Kidney (tissue), 14 donors: ENCODE data around the gene CALN1. TPM values are rescaled to one million over a fixed set of nuclear protein-coding genes. Genes with fewer than 3 reads are reported as not detected.

Experiments used
- DNase-seq, 5 donors: peaks; one replicate each; pipeline ENCODE4 v3.0.0-alpha.2; 2013 to 2020
- FAIRE-seq: peaks from 2 replicates; lab custom pipeline; 2012; peaks lifted over from hg19 to GRCh38; lab: Jason Lieb, UNC
- H3K27ac ChIP-seq, 2 donors: one replicate each; pipeline ENCODE4 v1.7.0; 2013; ENCODE audit warnings: low read depth in 2 of 2, low read length in 2 of 2, inconsistent platforms in 1 of 2
- H3K27me3 ChIP-seq: one replicate; pipeline ENCODE4 v1.7.1; 2013; ENCODE audit warnings: low read length, inconsistent platforms; ENCODE audit not compliant: control insufficient read depth, insufficient read depth
- H3K36me3 ChIP-seq, 3 donors: one replicate each; pipeline versions ENCODE4 v1.7.0 to v1.7.1; 2013; ENCODE audit warnings: low read length in 3 of 3, control low read depth in 1 of 3, inconsistent platforms in 1 of 3; ENCODE audit not compliant: insufficient read depth in 3 of 3, control insufficient read depth in 2 of 3
- H3K4me1 ChIP-seq, 3 donors: one replicate each; pipeline versions ENCODE4 v1.7.0 to v1.7.1; 2013; ENCODE audit warnings: low read length in 3 of 3, inconsistent platforms in 1 of 3, low read depth in 1 of 3; ENCODE audit not compliant: control insufficient read depth in 2 of 3, insufficient read depth in 2 of 3
- H3K4me3 ChIP-seq, 3 donors: one replicate each; pipeline versions ENCODE4 v1.7.0 to v1.8.1; 2013; ENCODE audit warnings: low read length in 3 of 3, control low read depth in 1 of 3, inconsistent platforms in 1 of 3
- H3K9ac ChIP-seq, 3 donors: one replicate each; pipeline versions ENCODE4 v1.7.0 to v1.7.1; 2013; ENCODE audit warnings: low read length in 3 of 3, control low read depth in 1 of 3, inconsistent platforms in 1 of 3
- H3K9me3 ChIP-seq, 3 donors: one replicate each; pipeline versions ENCODE4 v1.7.0 to v1.7.1; 2013; ENCODE audit warnings: low read length in 3 of 3, control low read depth in 1 of 3, inconsistent platforms in 1 of 3; ENCODE audit not compliant: control insufficient read depth in 2 of 3, insufficient read depth in 1 of 3
- CTCF ChIP-seq: IDR thresholded peaks from 3 replicates; pipeline ENCODE4 v1.5.1; 2012; ENCODE audit warnings: mild to moderate bottlenecking, moderate library complexity, borderline replicate concordance; ENCODE audit not compliant: insufficient read depth; ENCODE audit errors: extremely low read depth
- intact Hi-C: fragments of 100-400 bp; cut with DNase I; formaldehyde crosslinking; loops from one replicate; pipeline ENCODE4 v1.11.1; 2022
- polyA plus RNA-seq: library from polyadenylated mRNA; stranded (reverse); fragments of 350-450 nt; fragmentation: Illumina TruSeq; extraction: RNeasy Lipid Tissue Mini Kit (QIAGEN cat#74804); gene quantifications from one replicate; pipeline ENCODE4 v1.2.3, GENCODE V29; 2014; ENCODE audit warnings: low read depth, low replicate concordance; ENCODE audit not compliant: insufficient read depth
- total RNA-seq: library from RNA; stranded (reverse); fragmentation: NEBNext Ultra II Directional; extraction: Animal tissue kit (Norgen Biotek cat#: 25700); gene quantifications from one replicate; pipeline ENCODE4 v1.2.1, GENCODE V29; 2021
- donor health status: control.
- donor health status: control.
- donor health status: control.
- donor health status: control.
- donor health status: control.
- donor health status: DM: yes; HTN: yes; CAD: no.
- donor health status: Normal renal cell carcinoma (clear cell type).

The CALN1 gene
- total and polyA plus RNA-seq, 2 donors from 2014 or later, result not detected

DNA sequence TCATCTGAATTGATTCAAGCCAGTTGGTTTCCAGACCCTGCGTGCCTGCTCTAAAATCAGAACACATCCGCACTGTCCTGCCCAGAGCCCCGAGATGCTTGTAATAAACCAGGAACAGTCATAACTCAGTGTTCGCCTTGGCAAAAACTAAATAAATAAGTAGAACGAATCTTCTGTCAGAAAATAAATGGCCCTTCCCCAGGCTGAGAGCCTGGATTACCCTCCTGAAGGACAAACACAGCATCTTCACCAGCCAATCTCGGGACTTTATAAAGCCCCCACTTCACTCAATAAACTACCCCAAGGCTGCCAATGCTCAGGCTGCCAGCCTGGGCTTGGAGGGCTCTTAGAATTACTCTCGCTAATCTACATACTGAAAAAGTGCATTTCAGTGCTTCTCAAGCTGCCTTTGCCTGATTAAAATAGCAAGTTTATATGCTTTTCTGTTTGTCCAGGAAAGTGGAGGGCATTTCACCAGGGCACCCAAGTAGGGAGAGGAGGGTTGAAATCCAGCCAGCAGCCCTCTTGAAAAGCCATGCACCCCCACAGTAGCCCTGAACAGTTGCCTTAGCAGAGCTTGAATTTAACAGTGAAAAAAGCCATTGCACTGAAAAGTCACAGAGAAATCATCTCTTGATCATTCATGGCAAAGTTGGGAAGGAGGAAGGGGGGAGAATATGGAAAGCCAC is 136.6 kb downstream of the CALN1 start:
- no peak for TF ChIP-seq CTCF

GRCh38 chr7:72272479-72272878 is 139.7 kb downstream of the CALN1 start:
- intact Hi-C loops, result no loop called here

More for the DNA sequence above, 136.6 kb downstream of the CALN1 start:
- no peaks in the 10 kb centered on the region for H3K27me3 ChIP-seq
- no peak overlapping the region for H3K4me3 ChIP-seq
- no peak overlapping the region for H3K9ac ChIP-seq
- no peak overlapping the region for H3K27ac ChIP-seq
- H3K9me3 ChIP-seq, result peaks cover 0 to 8% (median 4%) of the 10 kb centered on the region in 3 donors
- no peaks in the 10 kb centered on the region for H3K4me1 ChIP-seq
- intact Hi-C loops, result no loop called here
- H3K36me3 ChIP-seq, result no peaks in the 10 kb centered on the region
- no peak for FAIRE-seq
- no peak for DNase-seq

GRCh38 chr7:72268796-72269195 is 143.3 kb downstream of the CALN1 start:
- DNase-seq (no peak), FAIRE-seq (no peak)
- H3K27me3 ChIP-seq, result no peaks in the 10 kb centered on the region
- H3K9me3 ChIP-seq, result peaks cover 0 to 2% (median 2%) of the 10 kb centered on the region in 3 donors
- H3K4me3 ChIP-seq, result no peak overlapping the region
- H3K9ac ChIP-seq, result no peak overlapping the region
- H3K27ac ChIP-seq, result no peak overlapping the region
- H3K36me3 ChIP-seq, result no peaks in the 10 kb centered on the region
- no peaks in the 10 kb centered on the region for H3K4me1 ChIP-seq
- intact Hi-C loops, result no loop called here
- no peak for TF ChIP-seq CTCF

More at GRCh38 chr7:72272479-72272878, 139.7 kb downstream of the CALN1 start:
- Histone ChIP-seq H3K4me1 (no peaks in the 10 kb centered on the region), H3K4me3 (no peak overlapping the region), H3K9me3 (peaks cover 0 to 10% (median 6%) of the 10 kb centered on the region in 3 donors), H3K27me3 (no peaks in the 10 kb centered on the region), H3K9ac (no peak overlapping the region), H3K27ac (no peak overlapping the region), H3K36me3 (no peaks in the 10 kb centered on the region)
- no peak for DNase-seq
- FAIRE-seq, result no peak
- TF ChIP-seq CTCF, result no peak

DNA sequence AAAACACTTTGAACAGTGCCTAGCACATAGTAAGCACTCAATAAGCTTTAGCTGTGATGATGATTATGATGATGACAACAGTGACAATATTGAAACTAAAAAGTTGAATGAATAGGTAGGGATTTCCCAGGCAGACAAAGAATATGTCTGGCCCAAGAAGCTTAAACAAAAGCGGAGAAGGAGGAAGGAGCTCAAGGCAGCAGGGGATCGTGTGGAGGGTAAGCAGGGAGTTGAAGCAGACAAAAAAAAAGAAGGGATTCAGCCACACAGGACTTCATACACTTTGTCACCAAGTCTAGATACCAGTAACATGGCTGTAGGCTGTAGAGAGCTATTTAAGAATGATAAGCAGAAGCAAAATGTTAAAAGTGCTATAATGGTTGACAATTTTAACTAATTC is 144.0 kb downstream of the CALN1 start:
- intact Hi-C loops, result no loop called here
- DNase-seq (no peak), FAIRE-seq (no peak)
- no peak overlapping the region for H3K4me3 ChIP-seq
- no peak overlapping the region for H3K9ac ChIP-seq
- H3K27ac ChIP-seq, result no peak overlapping the region
- H3K4me1 ChIP-seq, result no peaks in the 10 kb centered on the region
- no peak for TF ChIP-seq CTCF
- H3K9me3 ChIP-seq, result peaks cover 0 to 2% (median 2%) of the 10 kb centered on the region in 3 donors
- H3K36me3 ChIP-seq, result no peaks in the 10 kb centered on the region
- no peaks in the 10 kb centered on the region for H3K27me3 ChIP-seq
